Glutamatergic neuron (in vitro differentiated cells): ENCODE results near the gene COQ4. TPM values are rescaled to one million over a fixed set of nuclear protein-coding genes. Genes with fewer than 3 reads are reported as not detected.

ENCODE experiments used
- DNase-seq: peaks from one replicate; pipeline ENCODE4 v3.0.0; 2022
- H3K27ac Mint-ChIP-seq: one replicate; pipeline ENCODE4 v1.8.0; 2020; ENCODE audit warnings: mild to moderate bottlenecking, mixed read lengths, inconsistent platforms; ENCODE audit not compliant: unreplicated experiment
- H3K27me3 Mint-ChIP-seq: one replicate; pipeline ENCODE4 v1.8.0; 2020; ENCODE audit warnings: mild to moderate bottlenecking, moderate library complexity, mixed read lengths, inconsistent platforms; ENCODE audit not compliant: unreplicated experiment
- H3K36me3 Mint-ChIP-seq: one replicate; pipeline ENCODE4 v1.8.0; 2020; ENCODE audit warnings: mild to moderate bottlenecking, mixed read lengths, inconsistent platforms; ENCODE audit not compliant: unreplicated experiment
- H3K4me1 Mint-ChIP-seq: one replicate; pipeline ENCODE4 v1.8.0; 2020; ENCODE audit warnings: mild to moderate bottlenecking, low read depth, mixed read lengths, inconsistent platforms; ENCODE audit not compliant: unreplicated experiment
- H3K4me3 Mint-ChIP-seq: one replicate; pipeline ENCODE4 v1.8.0; 2020; ENCODE audit warnings: mild to moderate bottlenecking, mixed read lengths, inconsistent platforms; ENCODE audit not compliant: unreplicated experiment
- H3K9me3 Mint-ChIP-seq: one replicate; pipeline ENCODE4 v1.8.0; 2020; ENCODE audit warnings: mild to moderate bottlenecking, moderate library complexity, mixed read lengths, inconsistent platforms; ENCODE audit not compliant: unreplicated experiment
- CTCF ChIP-seq: fragments of 200-600 bp; sonication (generic); IDR thresholded peaks from one replicate; pipeline ENCODE4 v1.5.0; 2021; ENCODE audit not compliant: partially characterized antibody, unreplicated experiment
- total RNA-seq: library from RNA; stranded (reverse); fragmentation: NEBNext Ultra II Directional; extraction: Animal tissue kit (Norgen Biotek cat#: 25700); gene quantifications from one replicate; pipeline ENCODE4 v1.2.1, GENCODE V29; 2021; ENCODE audit not compliant: unreplicated experiment

The COQ4 gene
- total RNA-seq, 1 donor from 2014 or later, result 35.8 TPM

GRCh38 chr9:128317629-128318028 lies 5.0 kb upstream of the COQ4 start:
- Mint-ChIP-seq H3K4me3 (no peak overlapping the region), H3K4me1 (no peaks in the 10 kb centered on the region), H3K36me3 (no peaks in the 10 kb centered on the region), H3K27ac (no peak overlapping the region), H3K9me3 (peaks cover 12% of the 10 kb centered on the region), H3K27me3 (peaks cover 5% of the 10 kb centered on the region)
- DNase-seq, result no peak
- TF ChIP-seq CTCF, result no peak

- DNase-seq, result no peak
- no peaks in the 10 kb centered on the region for H3K36me3 Mint-ChIP-seq
- H3K27ac Mint-ChIP-seq, result no peak overlapping the region
- TF ChIP-seq CTCF, result no peak
- peak overlapping the region; percentile 100 for H3K4me3 Mint-ChIP-seq
- peaks cover 12% of the 10 kb centered on the region for H3K9me3 Mint-ChIP-seq
- no peaks in the 10 kb centered on the region for H3K4me1 Mint-ChIP-seq
- peaks cover 3% of the 10 kb centered on the region for H3K27me3 Mint-ChIP-seq
Observed at GRCh38 chr9:128321343-128321742, 1.3 kb upstream of the COQ4 start.

- peaks cover 10% of the 10 kb centered on the region for H3K9me3 Mint-ChIP-seq
- H3K4me1 Mint-ChIP-seq, result no peaks in the 10 kb centered on the region
- no peak for TF ChIP-seq CTCF
- H3K36me3 Mint-ChIP-seq, result no peaks in the 10 kb centered on the region
- DNase-seq, result no peak
- peak overlapping the region; percentile 100 for H3K4me3 Mint-ChIP-seq
- peaks cover 3% of the 10 kb centered on the region for H3K27me3 Mint-ChIP-seq
- H3K27ac Mint-ChIP-seq, result peak overlapping the region; percentile 99
Observed at GRCh38 chr9:128321879-128322403, 698 bp upstream of the COQ4 start.

- H3K4me3 Mint-ChIP-seq, result peak overlapping the region; percentile 100
Observed at GRCh38 chr9:128323212-128323730, 632 bp downstream of the COQ4 start.

More at GRCh38 chr9:128323212-128323730, 632 bp downstream of the COQ4 start:
- no peak for DNase-seq
- H3K4me1 Mint-ChIP-seq, result no peaks in the 10 kb centered on the region
- H3K36me3 Mint-ChIP-seq, result no peaks in the 10 kb centered on the region
- peaks cover 3% of the 10 kb centered on the region for H3K27me3 Mint-ChIP-seq
- no peak for TF ChIP-seq CTCF
- H3K27ac Mint-ChIP-seq, result no peak overlapping the region
- peaks cover 10% of the 10 kb centered on the region for H3K9me3 Mint-ChIP-seq
